K562 (cell line): ENCODE data around the gene SLC5A6. TPM values are rescaled to one million over a fixed set of nuclear protein-coding genes. Genes with fewer than 3 reads are reported as not detected.

ENCODE experiments used
- DNMT1 ChIP-seq: fragments of 450-650 bp; IDR thresholded peaks from 2 replicates; pipeline ENCODE4 v1.6.1; 2016; ENCODE audit warnings: antibody characterized with exemption, mild to moderate bottlenecking
- FOXK1 ChIP-seq: sonication (generic); formaldehyde crosslinking; IDR thresholded peaks from 2 replicates; pipeline ENCODE4 v1.8.0; 2022; ENCODE audit warnings: missing genetic modification reagents, mild to moderate bottlenecking, borderline replicate concordance
- GABPB1 ChIP-seq: sonication (generic); formaldehyde crosslinking; IDR thresholded peaks from 2 replicates; pipeline ENCODE4 v1.8.0; 2022; ENCODE audit warnings: mild to moderate bottlenecking, missing genetic modification reagents
- GABPB2 ChIP-seq: fragments of 250-450 bp; sonication (Bioruptor Pico); conservative IDR thresholded peaks from 2 replicates; pipeline ENCODE4 v1.5.1; 2021; ENCODE audit warnings: mild to moderate bottlenecking
- KLF13 ChIP-seq: fragments of 450-650 bp; IDR thresholded peaks from 2 replicates; pipeline ENCODE4 v1.6.1; 2016; ENCODE audit warnings: missing genetic modification characterization, low read depth, mild to moderate bottlenecking, missing compliant biosample characterization, moderate library complexity, borderline replicate concordance
- MEF2D ChIP-seq: conservative IDR thresholded peaks from 2 replicates; pipeline ENCODE4 v1.6.1; 2016; ENCODE audit warnings: low read depth, missing genetic modification characterization, missing compliant biosample characterization
- MEIS2 ChIP-seq: fragments of 450-650 bp; IDR thresholded peaks from 2 replicates; pipeline ENCODE4 v1.6.1; 2014; ENCODE audit warnings: mild to moderate bottlenecking; ENCODE audit not compliant: partially characterized antibody
- MTA1 ChIP-seq: fragments of 450-650 bp; IDR thresholded peaks from 2 replicates; pipeline ENCODE4 v1.6.1; 2017; ENCODE audit warnings: borderline replicate concordance
- MTA3 ChIP-seq: fragments of 450-650 bp; formaldehyde crosslinking; IDR thresholded peaks from 2 replicates; pipeline ENCODE4 v1.6.1; 2017; ENCODE audit warnings: mild to moderate bottlenecking, borderline replicate concordance
- PHB ChIP-seq: fragments of 250-450 bp; sonication (Bioruptor Pico); IDR thresholded peaks from 2 replicates; pipeline ENCODE4 v1.5.0; 2021
- SNRNP70 ChIP-seq: fragments of 200-400 bp; formaldehyde crosslinking; optimal IDR thresholded peaks from 2 replicates; pipeline ENCODE3; 2017; ENCODE audit warnings: low read depth, low read length
- SP2 ChIP-seq: IDR thresholded peaks from 2 replicates; pipeline ENCODE4 v1.6.1; 2011; ENCODE audit warnings: mild to moderate bottlenecking, low read depth, low read length, moderate library complexity; ENCODE audit not compliant: poor library complexity, severe bottlenecking; ENCODE audit errors: extremely low read depth
- TBL1XR1 ChIP-seq, 2 experiments: IDR thresholded peaks; 2 replicates each; pipeline ENCODE4 v1.6.1; 2012; ENCODE audit warnings: improper control_type of control experiment in 2 of 2, low read length in 2 of 2, mild to moderate bottlenecking in 1 of 2
- ZBTB26 ChIP-seq: fragments of 450-650 bp; formaldehyde crosslinking; IDR thresholded peaks from 2 replicates; pipeline ENCODE4 v1.4.0; 2022; ENCODE audit warnings: missing genetic modification characterization
- ZNF12 ChIP-seq: sonication (generic); formaldehyde crosslinking; IDR thresholded peaks from 2 replicates; pipeline ENCODE4 v1.4.0; 2020; ENCODE audit warnings: mild to moderate bottlenecking, missing genetic modification reagents
- ZNF507 ChIP-seq: conservative IDR thresholded peaks from 2 replicates; pipeline ENCODE4 v1.6.1; 2017; ENCODE audit warnings: missing genetic modification characterization, missing compliant biosample characterization
- polyA plus RNA-seq, 8 experiments: library from polyadenylated mRNA; depleted of rRNA in 4 of 8; stranded (reverse) in 5 of 8; unstranded in 3 of 8; fragments of >200 nt; fragmentation: Nextera tagmentation in 2 of 8; fragmentation: Illumina TruSeq in 1 of 8; extraction: Ambion mirVana in 2 of 8; extraction: Trizol in 1 of 8; gene quantifications; 2 replicates each; pipeline versions ENCODE4 v1.2.1 to v1.2.3, GENCODE V29; 2011 to 2014; ENCODE audit warnings: inconsistent platforms in 1 of 8, missing spikeins in 1 of 8
- total RNA-seq, 7 experiments: library from RNA; depleted of rRNA in 6 of 7; stranded (reverse); fragments of >200 nt in 6 of 7; fragmentation: Illumina TruSeq in 2 of 7; extraction: Trizol in 2 of 7; gene quantifications; 2 replicates each; pipeline versions ENCODE4 v1.2.1 to v1.2.3, GENCODE V29; 2011 to 2021; ENCODE audit warnings: low replicate concordance in 1 of 7
- TF ChIP-seq, protein P1 (sequence below): fragments of 150-350 bp; IDR thresholded peaks from 2 replicates; pipeline ENCODE4 v1.6.1; 2014; ENCODE audit warnings: low read depth, mild to moderate bottlenecking, low read length, borderline replicate concordance
- TF ChIP-seq, protein P2 (sequence below): fragments of 250-450 bp; sonication (Bioruptor Pico); IDR thresholded peaks from 2 replicates; pipeline ENCODE4 v1.4.0; 2020; ENCODE audit warnings: mild to moderate bottlenecking, moderate library complexity
- TF ChIP-seq, protein P3 (sequence below): fragments of 200-400 bp; formaldehyde crosslinking; IDR thresholded peaks from 2 replicates; pipeline ENCODE4 v1.6.1; 2017; ENCODE audit warnings: mild to moderate bottlenecking, low read depth, low read length, moderate library complexity

Gene SLC5A6
- total and polyA plus RNA-seq, 9 of the 15 experiments (the other 6 are each of a cell fraction or from before 2014, with no cell fraction given) = 32.6 to 137 (median 107) TPM

GRCh38 chr2:27217173-27218121 is 5.4 kb upstream of the SLC5A6 start, which contains the start of gene CAD (continued):
- TF ChIP-seq, protein P1, sequence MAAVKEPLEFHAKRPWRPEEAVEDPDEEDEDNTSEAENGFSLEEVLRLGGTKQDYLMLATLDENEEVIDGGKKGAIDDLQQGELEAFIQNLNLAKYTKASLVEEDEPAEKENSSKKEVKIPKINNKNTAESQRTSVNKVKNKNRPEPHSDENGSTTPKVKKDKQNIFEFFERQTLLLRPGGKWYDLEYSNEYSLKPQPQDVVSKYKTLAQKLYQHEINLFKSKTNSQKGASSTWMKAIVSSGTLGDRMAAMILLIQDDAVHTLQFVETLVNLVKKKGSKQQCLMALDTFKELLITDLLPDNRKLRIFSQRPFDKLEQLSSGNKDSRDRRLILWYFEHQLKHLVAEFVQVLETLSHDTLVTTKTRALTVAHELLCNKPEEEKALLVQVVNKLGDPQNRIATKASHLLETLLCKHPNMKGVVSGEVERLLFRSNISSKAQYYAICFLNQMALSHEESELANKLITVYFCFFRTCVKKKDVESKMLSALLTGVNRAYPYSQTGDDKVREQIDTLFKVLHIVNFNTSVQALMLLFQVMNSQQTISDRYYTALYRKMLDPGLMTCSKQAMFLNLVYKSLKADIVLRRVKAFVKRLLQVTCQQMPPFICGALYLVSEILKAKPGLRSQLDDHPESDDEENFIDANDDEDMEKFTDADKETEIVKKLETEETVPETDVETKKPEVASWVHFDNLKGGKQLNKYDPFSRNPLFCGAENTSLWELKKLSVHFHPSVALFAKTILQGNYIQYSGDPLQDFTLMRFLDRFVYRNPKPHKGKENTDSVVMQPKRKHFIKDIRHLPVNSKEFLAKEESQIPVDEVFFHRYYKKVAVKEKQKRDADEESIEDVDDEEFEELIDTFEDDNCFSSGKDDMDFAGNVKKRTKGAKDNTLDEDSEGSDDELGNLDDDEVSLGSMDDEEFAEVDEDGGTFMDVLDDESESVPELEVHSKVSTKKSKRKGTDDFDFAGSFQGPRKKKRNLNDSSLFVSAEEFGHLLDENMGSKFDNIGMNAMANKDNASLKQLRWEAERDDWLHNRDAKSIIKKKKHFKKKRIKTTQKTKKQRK = no peak
- TF ChIP-seq SP2 = no peak
- TF ChIP-seq, protein P2, sequence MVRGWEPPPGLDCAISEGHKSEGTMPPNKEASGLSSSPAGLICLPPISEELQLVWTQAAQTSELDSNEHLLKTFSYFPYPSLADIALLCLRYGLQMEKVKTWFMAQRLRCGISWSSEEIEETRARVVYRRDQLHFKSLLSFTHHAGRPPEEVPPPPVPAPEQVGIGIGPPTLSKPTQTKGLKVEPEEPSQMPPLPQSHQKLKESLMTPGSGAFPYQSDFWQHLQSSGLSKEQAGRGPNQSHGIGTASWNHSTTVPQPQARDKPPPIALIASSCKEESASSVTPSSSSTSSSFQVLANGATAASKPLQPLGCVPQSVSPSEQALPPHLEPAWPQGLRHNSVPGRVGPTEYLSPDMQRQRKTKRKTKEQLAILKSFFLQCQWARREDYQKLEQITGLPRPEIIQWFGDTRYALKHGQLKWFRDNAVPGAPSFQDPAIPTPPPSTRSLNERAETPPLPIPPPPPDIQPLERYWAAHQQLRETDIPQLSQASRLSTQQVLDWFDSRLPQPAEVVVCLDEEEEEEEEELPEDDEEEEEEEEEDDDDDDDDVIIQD = no peak
- TF ChIP-seq MEF2D (tag) = no peak
- TF ChIP-seq KLF13 (tag) = no peak
- peak; percentile 64; the same call in 1 of the 2 replicates for TF ChIP-seq GABPB1 (CRISPR knock-in tag)
- TF ChIP-seq, protein P3, sequence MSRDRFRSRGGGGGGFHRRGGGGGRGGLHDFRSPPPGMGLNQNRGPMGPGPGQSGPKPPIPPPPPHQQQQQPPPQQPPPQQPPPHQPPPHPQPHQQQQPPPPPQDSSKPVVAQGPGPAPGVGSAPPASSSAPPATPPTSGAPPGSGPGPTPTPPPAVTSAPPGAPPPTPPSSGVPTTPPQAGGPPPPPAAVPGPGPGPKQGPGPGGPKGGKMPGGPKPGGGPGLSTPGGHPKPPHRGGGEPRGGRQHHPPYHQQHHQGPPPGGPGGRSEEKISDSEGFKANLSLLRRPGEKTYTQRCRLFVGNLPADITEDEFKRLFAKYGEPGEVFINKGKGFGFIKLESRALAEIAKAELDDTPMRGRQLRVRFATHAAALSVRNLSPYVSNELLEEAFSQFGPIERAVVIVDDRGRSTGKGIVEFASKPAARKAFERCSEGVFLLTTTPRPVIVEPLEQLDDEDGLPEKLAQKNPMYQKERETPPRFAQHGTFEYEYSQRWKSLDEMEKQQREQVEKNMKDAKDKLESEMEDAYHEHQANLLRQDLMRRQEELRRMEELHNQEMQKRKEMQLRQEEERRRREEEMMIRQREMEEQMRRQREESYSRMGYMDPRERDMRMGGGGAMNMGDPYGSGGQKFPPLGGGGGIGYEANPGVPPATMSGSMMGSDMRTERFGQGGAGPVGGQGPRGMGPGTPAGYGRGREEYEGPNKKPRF = no peak
- TF ChIP-seq SNRNP70 = no peak
- no peak for TF ChIP-seq ZNF507 (tag)
- 0 out of 2 replicates have a peak, but pooled peaks have one; percentile 15 for TF ChIP-seq MTA1
- TF ChIP-seq MEIS2 = no peak
- 0 out of 2 replicates have a peak, but pooled peaks have one; percentile 34 for TF ChIP-seq MTA3
- TF ChIP-seq ZNF12 (CRISPR knock-in tag) = no peak
- TF ChIP-seq GABPB2 (CRISPR knock-in tag) = no peak
- no peak for TF ChIP-seq DNMT1
- TF ChIP-seq FOXK1 (CRISPR knock-in tag) = no peak
- TF ChIP-seq PHB (CRISPR knock-in tag) = no peak
- peak in 1 of 2 experiments; percentile 11; a peak in 1 of 4 replicates for TF ChIP-seq TBL1XR1 (IDR thresholded peaks at IDR 0.05; ENCODE audit: low read length in 2 of 2)
- no peak for TF ChIP-seq ZBTB26
